HUES48 (cell line): Measurements from ENCODE around the gene ZNF638.

Source experiments
- H3K27ac ChIP-seq: one replicate; pipeline ENCODE4 v1.7.0; 2013; ENCODE audit warnings: low read depth, low read length, inconsistent platforms
- H3K27me3 ChIP-seq: 2 replicates; pipeline ENCODE4 v1.6.1; 2013; ENCODE audit warnings: mild to moderate bottlenecking, low read length; ENCODE audit not compliant: control insufficient read depth, insufficient read depth
- H3K36me3 ChIP-seq: 2 replicates; pipeline ENCODE4 v1.6.1; 2013; ENCODE audit warnings: low read length; ENCODE audit not compliant: control insufficient read depth, insufficient read depth
- H3K4me1 ChIP-seq: 2 replicates; pipeline ENCODE4 v1.6.1; 2013; ENCODE audit warnings: mild to moderate bottlenecking, low read length; ENCODE audit not compliant: control insufficient read depth, insufficient read depth
- H3K4me3 ChIP-seq: 2 replicates; pipeline ENCODE4 v1.5.1; 2013; ENCODE audit warnings: mild to moderate bottlenecking, low read depth, low read length
- H3K9ac ChIP-seq: 2 replicates; pipeline ENCODE4 v1.6.1; 2013; ENCODE audit warnings: mild to moderate bottlenecking, low read depth, low read length, moderate library complexity
- H3K9me3 ChIP-seq: 2 replicates; pipeline ENCODE4 v1.6.1; 2013; ENCODE audit warnings: low read length; ENCODE audit not compliant: control insufficient read depth, insufficient read depth

ZNF638 gene

DNA sequence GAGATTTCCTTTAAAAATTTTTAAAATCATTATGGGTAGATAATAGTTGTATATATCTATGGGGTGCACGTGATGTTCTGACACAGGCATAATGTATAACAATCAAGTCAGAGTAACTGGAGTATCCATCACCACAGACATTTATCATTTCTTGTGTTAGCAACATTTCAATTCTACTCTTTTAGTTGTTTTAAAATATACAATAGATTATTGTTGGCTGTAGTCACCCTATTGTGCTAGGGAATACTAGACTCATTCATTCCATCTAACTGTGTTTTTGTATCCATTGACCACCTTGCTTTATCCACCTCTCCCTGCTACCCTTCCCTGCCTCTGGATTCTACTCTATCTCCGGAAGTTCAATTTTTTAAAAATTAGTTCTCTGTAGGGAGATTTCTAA is 152.8 kb downstream of the ZNF638 start:
- H3K36me3 ChIP-seq, result no peaks in the 10 kb centered on the region
- no peak overlapping the region for H3K4me3 ChIP-seq

More for the DNA sequence above, 152.8 kb downstream of the ZNF638 start:
- Histone ChIP-seq H3K27me3 (no peaks in the 10 kb centered on the region), H3K4me1 (peaks cover 5% of the 10 kb centered on the region), H3K9me3 (no peaks in the 10 kb centered on the region), H3K9ac (no peak overlapping the region), H3K27ac (no peak overlapping the region)
